ENCODE results near the gene MRTFB. TPM values are rescaled to one million over a fixed set of nuclear protein-coding genes. Genes with fewer than 3 reads are reported as not detected.

Gene MRTFB
- total and polyA plus RNA-seq, 3 donors from 2014 or later: 41.4 to 140 (median 91.4) TPM

- no peaks in the 10 kb centered on the region for H3K27me3 ChIP-seq
- no peak for DNase-seq
- TF ChIP-seq POLR2A (IDR thresholded peaks at IDR 0.05) (no peak), CTCF (IDR thresholded peaks at IDR 0.05) (no peak)
- peak overlapping the region; percentile 72 to 91 for H3K4me3 ChIP-seq
- H3K4me1 ChIP-seq: peaks cover 5% of the 10 kb centered on the region
- no peaks in the 10 kb centered on the region for H3K36me3 ChIP-seq (ENCODE audit: low read depth, missing control alignments)
- H3K9me3 ChIP-seq: no peaks in the 10 kb centered on the region
- 36 to 46% methylated on average over 4 of the region's 4 CpGs for WGBS, 2 donors
- H3K27ac ChIP-seq: peak overlapping the region; percentile 87 to 91
- intact Hi-C loops (cut with DNase I; ENCODE audit: low total_unique reads): no loop called here
These were observed 603 bp upstream of the MRTFB start for GRCh38 chr16:14070555-14070876.

DNA sequence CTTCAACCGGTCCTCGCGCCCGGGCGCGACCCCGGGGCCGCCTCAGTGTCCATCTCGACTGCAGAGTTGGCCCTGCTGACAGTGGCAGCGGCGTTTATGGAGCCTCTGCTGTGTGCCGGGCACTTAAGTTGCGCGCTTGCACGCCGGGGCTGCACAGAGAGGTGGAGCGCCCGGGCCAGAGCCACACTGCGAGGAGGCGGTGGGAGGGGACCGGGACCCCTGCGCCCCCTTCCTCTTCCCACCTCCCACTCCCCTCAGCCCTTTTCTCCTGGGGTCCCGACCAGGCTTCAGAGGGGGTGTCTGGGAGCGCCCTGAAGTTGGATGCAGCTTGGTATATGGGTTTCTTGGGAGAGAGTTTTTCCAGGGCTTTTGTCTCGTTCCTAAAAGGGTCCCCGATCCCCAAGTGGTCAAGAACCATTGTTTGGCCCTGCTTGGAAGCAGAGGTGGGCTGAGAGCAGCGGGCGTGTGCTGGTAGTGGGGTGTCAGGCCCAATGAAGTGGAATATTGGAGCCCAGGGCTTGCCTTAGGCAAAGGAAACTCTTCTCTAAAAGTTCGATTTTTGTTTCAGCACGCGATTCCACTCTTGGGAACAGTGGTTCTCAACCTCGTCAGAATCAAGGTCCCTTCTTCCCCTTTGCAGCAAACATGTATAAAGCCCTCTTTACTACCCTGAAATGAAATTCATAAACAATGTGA lies 605 bp downstream of the MRTFB start:
- Histone ChIP-seq H3K36me3 (ENCODE audit: low read depth, missing control alignments) (no peaks in the 10 kb centered on the region), H3K4me1 (peaks cover 5% of the 10 kb centered on the region), H3K4me3 (peak overlapping the region; percentile 72 to 91), H3K27me3 (no peaks in the 10 kb centered on the region), H3K9me3 (no peaks in the 10 kb centered on the region), H3K27ac (peak overlapping the region; percentile 87 to 91)
- intact Hi-C loops (cut with DNase I; ENCODE audit: low total_unique reads): no loop called here
- no peak for TF ChIP-seq POLR2A (IDR thresholded peaks at IDR 0.05)
- TF ChIP-seq CTCF (IDR thresholded peaks at IDR 0.05): no peak
- WGBS, 2 donors: 0 to 1% methylated on average over 16 to 31 of the region's 32 CpGs
- peak; percentile 48 for DNase-seq

DNA sequence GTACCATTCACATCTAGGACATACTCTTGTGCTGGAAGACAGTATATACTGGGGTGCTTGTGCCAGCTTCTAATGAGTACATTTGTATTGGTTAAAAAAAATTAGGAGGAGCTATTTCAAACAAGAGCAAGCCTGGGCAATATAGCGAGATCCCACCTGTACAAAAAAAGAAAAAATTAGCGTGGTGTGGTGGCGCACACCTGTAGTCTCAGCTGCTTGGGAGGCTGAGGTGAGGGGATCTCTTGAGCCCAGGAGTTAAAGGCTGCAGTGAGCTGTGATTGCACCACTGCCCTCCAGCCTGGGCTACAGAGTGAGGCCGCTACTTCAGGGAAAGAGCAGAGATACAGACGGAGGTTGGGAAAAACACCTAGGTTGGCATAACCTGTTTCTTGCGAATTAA lies 1.2 kb downstream of the MRTFB start:
- intact Hi-C loops (cut with DNase I; ENCODE audit: low total_unique reads): no loop called here
- peak overlapping the region in 1 of 2 donors; percentile 91 for H3K27ac ChIP-seq
- 72 to 77% methylated on average over 6 of the region's 6 CpGs for WGBS, 2 donors
- DNase-seq: no peak
- peaks cover 5% of the 10 kb centered on the region for H3K4me1 ChIP-seq
- H3K27me3 ChIP-seq: no peaks in the 10 kb centered on the region
- TF ChIP-seq CTCF (IDR thresholded peaks at IDR 0.05) (no peak), POLR2A (IDR thresholded peaks at IDR 0.05) (no peak)
- no peaks in the 10 kb centered on the region for H3K36me3 ChIP-seq (ENCODE audit: low read depth, missing control alignments)
- no peaks in the 10 kb centered on the region for H3K9me3 ChIP-seq
- H3K4me3 ChIP-seq: peak overlapping the region in 1 of 2 donors; percentile 72

- Histone ChIP-seq H3K36me3 (ENCODE audit: low read depth, missing control alignments) (no peaks in the 10 kb centered on the region), H3K27ac (no peak overlapping the region), H3K9me3 (no peaks in the 10 kb centered on the region), H3K4me3 (no peak overlapping the region), H3K4me1 (peaks cover 5% of the 10 kb centered on the region), H3K27me3 (no peaks in the 10 kb centered on the region)
- no peak for DNase-seq
- no peak for TF ChIP-seq POLR2A (IDR thresholded peaks at IDR 0.05)
- TF ChIP-seq CTCF (IDR thresholded peaks at IDR 0.05): no peak
- intact Hi-C loops (cut with DNase I; ENCODE audit: low total_unique reads): no loop called here
- 77 to 79% methylated on average over 1 of the region's 1 CpG for WGBS, 2 donors
These were observed 3.4 kb downstream of the MRTFB start for GRCh38 chr16:14074544-14074943.

DNA sequence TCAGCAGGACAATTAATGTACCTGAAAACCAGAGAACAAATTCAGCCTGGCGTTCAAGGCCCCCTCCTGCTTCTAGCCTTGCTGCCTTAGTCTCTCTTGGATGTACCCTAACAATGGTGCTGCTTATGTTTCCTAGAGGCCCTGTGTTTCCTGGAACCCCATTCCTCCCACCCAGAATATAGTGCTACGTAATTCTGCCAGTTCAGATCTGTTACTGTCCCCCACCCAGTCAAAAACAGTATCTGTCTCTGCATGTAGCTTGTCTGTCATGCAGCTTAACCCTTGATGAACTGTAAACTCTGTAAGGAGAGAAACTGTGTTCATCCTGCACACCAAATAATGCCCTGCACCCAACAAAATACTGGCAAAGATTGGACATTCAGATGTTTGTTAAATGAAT lies 6.8 kb downstream of the MRTFB start:
- Histone ChIP-seq H3K36me3 (ENCODE audit: low read depth, missing control alignments) (no peaks in the 10 kb centered on the region), H3K4me1 (no peaks in the 10 kb centered on the region)

More for the DNA sequence above, 6.8 kb downstream of the MRTFB start:
- no peak for DNase-seq
- H3K9me3 ChIP-seq: no peaks in the 10 kb centered on the region
- no peak overlapping the region for H3K27ac ChIP-seq
- 87 to 89% methylated on average over 2 of the region's 2 CpGs for WGBS, 2 donors
- no peak overlapping the region for H3K4me3 ChIP-seq
- intact Hi-C loops (cut with DNase I; ENCODE audit: low total_unique reads): no loop called here
- no peak for TF ChIP-seq CTCF (IDR thresholded peaks at IDR 0.05)
- no peak for TF ChIP-seq POLR2A (IDR thresholded peaks at IDR 0.05)
- H3K27me3 ChIP-seq: no peaks in the 10 kb centered on the region

All from testis (tissue), 3 donors.